K562 (cell line): Measurements from ENCODE around the gene TRAF3IP1. TPM values are rescaled to one million over a fixed set of nuclear protein-coding genes. Genes with fewer than 3 reads are reported as not detected.

ENCODE experiments used
- BACH1 ChIP-seq: fragments of 200-800 bp; sonication (Bioruptor generic); IDR thresholded peaks from 2 replicates; pipeline ENCODE4 v1.6.1; 2016; ENCODE audit warnings: missing genetic modification characterization, missing compliant biosample characterization
- BRCA1 ChIP-seq, 2 experiments: fragments of 450-650 bp in 1 of 2; sonication (generic) in 1 of 2; formaldehyde crosslinking in 1 of 2; IDR thresholded peaks; 2 replicates each; pipeline versions ENCODE4 v1.5.0 to v1.6.1; 2017 to 2020; ENCODE audit warnings: mild to moderate bottlenecking in 1 of 2, missing genetic modification reagents in 1 of 2
- ELK1 ChIP-seq: sonication (generic); formaldehyde crosslinking; IDR thresholded peaks from 2 replicates; pipeline ENCODE4 v1.8.1; 2022; ENCODE audit warnings: missing genetic modification reagents
- HMGN3 ChIP-seq: IDR thresholded peaks from 2 replicates; pipeline ENCODE4 v1.6.1; 2011; ENCODE audit warnings: borderline replicate concordance, low read depth, mild to moderate bottlenecking, mixed read lengths, low read length; ENCODE audit not compliant: insufficient read length; ENCODE audit errors: extremely low read depth
- HNRNPUL1 ChIP-seq: fragments of 200-400 bp; formaldehyde crosslinking; IDR thresholded peaks from 2 replicates; pipeline ENCODE4 v1.6.1; 2017; ENCODE audit warnings: low read length
- KAT7 ChIP-seq: sonication (generic); formaldehyde crosslinking; IDR thresholded peaks from 2 replicates; pipeline ENCODE4 v1.8.0; 2022; ENCODE audit warnings: missing genetic modification reagents, mild to moderate bottlenecking, borderline replicate concordance
- L3MBTL2 ChIP-seq: fragments of 450-650 bp; IDR thresholded peaks from 2 replicates; pipeline ENCODE4 v1.6.1; 2016; ENCODE audit warnings: mild to moderate bottlenecking, moderate library complexity
- MNT ChIP-seq, 2 experiments: fragments of 450-650 bp; conservative IDR thresholded peaks; 2 replicates each; pipeline ENCODE4 v1.6.1; 2017; ENCODE audit warnings: mild to moderate bottlenecking in 2 of 2, moderate library complexity in 2 of 2
- MXI1 ChIP-seq: IDR thresholded peaks from 2 replicates; pipeline ENCODE4 v1.6.1; 2011; ENCODE audit warnings: low read depth, mild to moderate bottlenecking, improper control_type of control experiment, low read length
- MYC ChIP-seq, 2 experiments: fragments of 250-450 bp in 1 of 2; sonication (Bioruptor Pico) in 1 of 2; IDR thresholded peaks; 2 replicates each; pipeline versions ENCODE4 v1.5.1 to v1.6.1; 2012 to 2021; ENCODE audit warnings: low read depth in 2 of 2, borderline replicate concordance in 1 of 2, improper control_type of control experiment in 1 of 2, low read length in 1 of 2, mild to moderate bottlenecking in 1 of 2, moderate library complexity in 1 of 2
- MYNN ChIP-seq, 2 experiments: sonication (generic); formaldehyde crosslinking in 1 of 2; IDR thresholded peaks; 2 replicates each; pipeline versions ENCODE4 v1.5.0 to v1.6.1; 2016 to 2020; ENCODE audit warnings: antibody characterized with exemption in 1 of 2, missing genetic modification reagents in 1 of 2
- NR0B1 ChIP-seq: fragments of 450-650 bp; IDR thresholded peaks from one replicate; pipeline ENCODE4 v1.6.1; 2018; ENCODE audit warnings: mild to moderate bottlenecking, moderate library complexity; ENCODE audit not compliant: partially characterized antibody
- NR2C1 ChIP-seq, 2 experiments: fragments of 450-650 bp; IDR thresholded peaks; 2 replicates each; pipeline ENCODE4 v1.6.1; 2017; ENCODE audit warnings: mild to moderate bottlenecking in 2 of 2, antibody characterized with exemption in 1 of 2, inconsistent platforms in 1 of 2, missing compliant biosample characterization in 1 of 2, missing genetic modification characterization in 1 of 2
- PHB ChIP-seq: fragments of 250-450 bp; sonication (Bioruptor Pico); IDR thresholded peaks from 2 replicates; pipeline ENCODE4 v1.5.0; 2021
- PRMT5 ChIP-seq: sonication (generic); formaldehyde crosslinking; IDR thresholded peaks from 2 replicates; pipeline ENCODE4 v1.5.0; 2020; ENCODE audit warnings: missing genetic modification reagents
- SIN3A ChIP-seq, 2 experiments: fragments of 150-350 bp in 1 of 2; IDR thresholded peaks; 2 replicates each; pipeline ENCODE4 v1.6.1; 2011 to 2016; ENCODE audit warnings: borderline replicate concordance in 2 of 2, low read depth in 2 of 2, low read length in 2 of 2, mild to moderate bottlenecking in 2 of 2, moderate library complexity in 2 of 2; ENCODE audit not compliant: control insufficient read depth in 1 of 2
- TAF7 ChIP-seq: fragments of 450-650 bp; IDR thresholded peaks from 2 replicates; pipeline ENCODE4 v1.6.1; 2016; ENCODE audit warnings: missing genetic modification characterization, missing compliant biosample characterization
- TARDBP ChIP-seq: fragments of 450-650 bp; IDR thresholded peaks from 2 replicates; pipeline ENCODE4 v1.6.1; 2016
- TBL1XR1 ChIP-seq, 2 experiments: IDR thresholded peaks; 2 replicates each; pipeline ENCODE4 v1.6.1; 2012; ENCODE audit warnings: improper control_type of control experiment in 2 of 2, low read length in 2 of 2, mild to moderate bottlenecking in 1 of 2
- TGIF2 ChIP-seq: sonication (generic); formaldehyde crosslinking; IDR thresholded peaks from 2 replicates; pipeline ENCODE4 v1.8.1; 2022; ENCODE audit warnings: mild to moderate bottlenecking, missing genetic modification reagents, moderate library complexity
- ZBTB34 ChIP-seq: fragments of 250-450 bp; sonication (Bioruptor Pico); IDR thresholded peaks from 2 replicates; pipeline ENCODE4 v1.8.0; 2021; ENCODE audit warnings: mild to moderate bottlenecking, moderate library complexity
- ZNF12 ChIP-seq: sonication (generic); formaldehyde crosslinking; IDR thresholded peaks from 2 replicates; pipeline ENCODE4 v1.4.0; 2020; ENCODE audit warnings: mild to moderate bottlenecking, missing genetic modification reagents
- ZSCAN32 ChIP-seq: fragments of 450-650 bp; formaldehyde crosslinking; IDR thresholded peaks from 2 replicates; pipeline ENCODE4 v1.4.0; 2020; ENCODE audit warnings: mild to moderate bottlenecking, moderate library complexity
- polyA plus RNA-seq, 8 experiments: library from polyadenylated mRNA; depleted of rRNA in 4 of 8; stranded (reverse) in 5 of 8; unstranded in 3 of 8; fragments of >200 nt; fragmentation: Nextera tagmentation in 2 of 8; fragmentation: Illumina TruSeq in 1 of 8; extraction: Ambion mirVana in 2 of 8; extraction: Trizol in 1 of 8; gene quantifications; 2 replicates each; pipeline versions ENCODE4 v1.2.1 to v1.2.3, GENCODE V29; 2011 to 2014; ENCODE audit warnings: inconsistent platforms in 1 of 8, missing spikeins in 1 of 8
- total RNA-seq, 7 experiments: library from RNA; depleted of rRNA in 6 of 7; stranded (reverse); fragments of >200 nt in 6 of 7; fragmentation: Illumina TruSeq in 2 of 7; extraction: Trizol in 2 of 7; gene quantifications; 2 replicates each; pipeline versions ENCODE4 v1.2.1 to v1.2.3, GENCODE V29; 2011 to 2021; ENCODE audit warnings: low replicate concordance in 1 of 7

Gene TRAF3IP1
- total and polyA plus RNA-seq, 9 of the 15 experiments (the other 6 are each of a cell fraction or from before 2014, with no cell fraction given), result 1.3 to 7.4 (median 3.4) TPM

- TF ChIP-seq SIN3A (IDR thresholded peaks at IDR 0.05; ENCODE audit: borderline replicate concordance in 2 of 2, control insufficient read depth in 1 of 2, low read depth in 2 of 2, low read length in 2 of 2) (no peak), HNRNPUL1 (no peak), HMGN3 (peak; percentile 76), PRMT5 (CRISPR knock-in tag) (no peak), MNT (conservative IDR thresholded peaks at IDR 0.05) (no peak; a peak in 1 of 4 replicates), ZBTB34 (no peak), L3MBTL2 (no peak), TAF7 (tag) (no peak), MYC (IDR thresholded peaks at IDR 0.05; ENCODE audit: low read depth, low read length) (peak; percentile 35; the same call in 1 of the 2 replicates), MYC (CRISPR knock-in tag; IDR thresholded peaks at IDR 0.05; ENCODE audit: borderline replicate concordance, low read depth) (no peak), BRCA1 (IDR thresholded peaks at IDR 0.05) (no peak), BRCA1 (CRISPR knock-in tag; IDR thresholded peaks at IDR 0.05) (no peak), TBL1XR1 (IDR thresholded peaks at IDR 0.05; ENCODE audit: low read length in 2 of 2) (peak in 1 of 2 experiments; percentile 53; a peak in 1 of 4 replicates), TARDBP (no peak), MXI1 (no peak), KAT7 (CRISPR knock-in tag) (no peak), MYNN (IDR thresholded peaks at IDR 0.05) (peak; percentile 82), MYNN (CRISPR knock-in tag; IDR thresholded peaks at IDR 0.05) (no peak), BACH1 (tag) (no peak), NR2C1 (IDR thresholded peaks at IDR 0.05) (no peak), NR2C1 (tag; IDR thresholded peaks at IDR 0.05) (no peak), TGIF2 (CRISPR knock-in tag) (no peak), PHB (no peak), ZSCAN32 (CRISPR knock-in tag) (no peak), ZNF12 (CRISPR knock-in tag) (no peak), NR0B1 (no peak), ELK1 (CRISPR knock-in tag) (no peak)
Measured at GRCh38 chr2:238422285-238422684, 102.0 kb downstream of the TRAF3IP1 start (continued).
